ENCODE results near the gene SNAP23. TPM values are rescaled to one million over a fixed set of nuclear protein-coding genes. Genes with fewer than 3 reads are reported as not detected.
"Not testable (repeated sequence)": the region's sequence is repeated elsewhere in the genome, so short reads cannot be mapped to it uniquely, and the experiment has no call there.

The SNAP23 gene
- total RNA-seq, 1 donor = 84.8 TPM

- H3K4me3 ChIP-seq (ENCODE audit: low read length) = peak overlapping the region; percentile 24
- H3K9me3 ChIP-seq (ENCODE audit: low read depth, low read length) = no peaks in the 10 kb centered on the region
- no peaks in the 10 kb centered on the region for H3K27me3 ChIP-seq (ENCODE audit: insufficient read depth, low read length)
- peaks cover 18% of the 10 kb centered on the region for H3K4me1 ChIP-seq (ENCODE audit: insufficient read depth, low read length)
Observed at GRCh38 chr15:42511007-42511391, 15.6 kb downstream of the SNAP23 start.

- Histone ChIP-seq H3K27me3 (ENCODE audit: insufficient read depth, low read length) (no peaks in the 10 kb centered on the region), H3K4me1 (ENCODE audit: insufficient read depth, low read length) (no peaks in the 10 kb centered on the region), H3K9me3 (ENCODE audit: low read depth, low read length) (no peaks in the 10 kb centered on the region), H3K4me3 (ENCODE audit: low read length) (no peak overlapping the region)
Observed at GRCh38 chr15:42523331-42523730, 27.9 kb downstream of the SNAP23 start.

- no peak overlapping the region for H3K4me3 ChIP-seq (ENCODE audit: low read length)
- no peaks in the 10 kb centered on the region for H3K4me1 ChIP-seq (ENCODE audit: insufficient read depth, low read length)
- no peaks in the 10 kb centered on the region for H3K27me3 ChIP-seq (ENCODE audit: insufficient read depth, low read length)
- H3K9me3 ChIP-seq (ENCODE audit: low read depth, low read length) = no peaks in the 10 kb centered on the region
Observed at GRCh38 chr15:42528970-42529369, 33.5 kb downstream of the SNAP23 start.

GRCh38 chr15:42533246-42533645 lies 37.8 kb downstream of the SNAP23 start:
- Histone ChIP-seq H3K27me3 (ENCODE audit: insufficient read depth, low read length) (no peaks in the 10 kb centered on the region), H3K4me3 (ENCODE audit: low read length) (no peak overlapping the region), H3K4me1 (ENCODE audit: insufficient read depth, low read length) (no peaks in the 10 kb centered on the region)

GRCh38 chr15:42544853-42545629 lies 49.6 kb downstream of the SNAP23 start:
- H3K27me3 ChIP-seq (ENCODE audit: insufficient read depth, low read length) = no peaks in the 10 kb centered on the region
- peaks cover 47% of the 10 kb centered on the region for H3K4me1 ChIP-seq (ENCODE audit: insufficient read depth, low read length)
- no peaks in the 10 kb centered on the region for H3K9me3 ChIP-seq (ENCODE audit: low read depth, low read length)
- no peak overlapping the region for H3K4me3 ChIP-seq (ENCODE audit: low read length)

More at GRCh38 chr15:42533246-42533645, 37.8 kb downstream of the SNAP23 start:
- no peaks in the 10 kb centered on the region for H3K9me3 ChIP-seq (ENCODE audit: low read depth, low read length)

- H3K27me3 ChIP-seq (ENCODE audit: insufficient read depth, low read length) = no peaks in the 10 kb centered on the region
- H3K4me1 ChIP-seq (ENCODE audit: insufficient read depth, low read length) = peaks cover 53% of the 10 kb centered on the region
- peak overlapping the region; percentile 92 for H3K4me3 ChIP-seq (ENCODE audit: low read length)
- no peaks in the 10 kb centered on the region for H3K9me3 ChIP-seq (ENCODE audit: low read depth, low read length)
Observed at GRCh38 chr15:42547918-42548248, 52.4 kb downstream of the SNAP23 start.

GRCh38 chr15:42548249-42549031 lies 53.0 kb downstream of the SNAP23 start, which contains the start of the genes HAUS2 and LRRC57:
TSS of gene HAUS2 (plus strand) at chr15:42548838. CDS start at chr15:42548873, 35 bp downstream.
TSS of gene LRRC57 (minus strand) at chr15:42548793. CDS start at chr15:42548434, 359 bp downstream.
- Histone ChIP-seq H3K4me3 (ENCODE audit: low read length) (peak within 1 kb of the TSS; percentile 92), H3K27me3 (ENCODE audit: insufficient read depth, low read length) (no peaks in the 10 kb centered on the region), H3K4me1 (ENCODE audit: insufficient read depth, low read length) (peaks cover 54% of the 10 kb centered on the region), H3K9me3 (ENCODE audit: low read depth, low read length) (no peaks in the 10 kb centered on the region)

- H3K4me3 ChIP-seq (ENCODE audit: low read length) = peak overlapping the region; percentile 92
- peaks cover 59% of the 10 kb centered on the region for H3K4me1 ChIP-seq (ENCODE audit: insufficient read depth, low read length)
- no peaks in the 10 kb centered on the region for H3K9me3 ChIP-seq (ENCODE audit: low read depth, low read length)
- no peaks in the 10 kb centered on the region for H3K27me3 ChIP-seq (ENCODE audit: insufficient read depth, low read length)
Observed at GRCh38 chr15:42549032-42549491, 53.6 kb downstream of the SNAP23 start.

GRCh38 chr15:42549741-42550392 lies 54.4 kb downstream of the SNAP23 start:
- H3K4me3 ChIP-seq (ENCODE audit: low read length) = peak overlapping the region; percentile 92
- H3K27me3 ChIP-seq (ENCODE audit: insufficient read depth, low read length) = no peaks in the 10 kb centered on the region
- H3K4me1 ChIP-seq (ENCODE audit: insufficient read depth, low read length) = peaks cover 52% of the 10 kb centered on the region
- H3K9me3 ChIP-seq (ENCODE audit: low read depth, low read length) = no peaks in the 10 kb centered on the region

- Histone ChIP-seq H3K4me3 (ENCODE audit: low read length) (no peak overlapping the region), H3K27me3 (ENCODE audit: insufficient read depth, low read length) (no peaks in the 10 kb centered on the region), H3K9me3 (ENCODE audit: low read depth, low read length) (no peaks in the 10 kb centered on the region), H3K4me1 (ENCODE audit: insufficient read depth, low read length) (peaks cover 20% of the 10 kb centered on the region)
Observed at GRCh38 chr15:42553554-42553953, 58.1 kb downstream of the SNAP23 start.

- not testable (repeated sequence) for H3K4me1 ChIP-seq (ENCODE audit: insufficient read depth, low read length); H3K9me3 ChIP-seq (ENCODE audit: low read depth, low read length); H3K4me3 ChIP-seq (ENCODE audit: low read length); H3K27me3 ChIP-seq (ENCODE audit: insufficient read depth, low read length)
Observed at GRCh38 chr15:42556550-42557207, 61.2 kb downstream of the SNAP23 start.

GRCh38 chr15:42558739-42559138 lies 63.3 kb downstream of the SNAP23 start:
- H3K27me3 ChIP-seq (ENCODE audit: insufficient read depth, low read length) = no peaks in the 10 kb centered on the region
- peaks cover 3% of the 10 kb centered on the region for H3K4me1 ChIP-seq (ENCODE audit: insufficient read depth, low read length)
- no peaks in the 10 kb centered on the region for H3K9me3 ChIP-seq (ENCODE audit: low read depth, low read length)
- no peak overlapping the region for H3K4me3 ChIP-seq (ENCODE audit: low read length)

GRCh38 chr15:42575188-42576039 lies 80.0 kb downstream of the SNAP23 start, which contains the start of gene STARD9:
TSS of gene STARD9 (plus strand) at chr15:42575606. CDS start at chr15:42575716, 110 bp downstream.
- Histone ChIP-seq H3K4me1 (ENCODE audit: insufficient read depth, low read length) (peaks cover 16% of the 10 kb centered on the region), H3K27me3 (ENCODE audit: insufficient read depth, low read length) (peaks cover 11% of the 10 kb centered on the region), H3K4me3 (ENCODE audit: low read length) (peak within 1 kb of the TSS; percentile 57), H3K9me3 (ENCODE audit: low read depth, low read length) (no peaks in the 10 kb centered on the region)

Data from mononuclear cell (primary cell).